Gastrocnemius medialis (tissue), 4 donors: ENCODE results near the gene CLCN6. TPM values are rescaled to one million over a fixed set of nuclear protein-coding genes. Genes with fewer than 3 reads are reported as not detected.
A peak's percentile ranks its signal among the peaks of the same experiment; 100 is the strongest.

Experiments
- ATAC-seq, 2 donors: fragments of 150-250 bp; one replicate each; pipeline ENCODE4 v1.9.1; 2016
- DNase-seq, 2 donors: peaks; one replicate each; pipeline ENCODE4 v3.0.0-alpha.2; 2019
- H3K27ac ChIP-seq, 4 donors: fragments of 200-600 bp; sonication (generic); 1 replicate in 1 of 4; 2 replicates in 3 of 4; pipeline ENCODE4 v1.5.1; 2016 to 2018; ENCODE audit warnings: mild to moderate bottlenecking in 2 of 4, moderate library complexity in 1 of 4
- H3K27me3 ChIP-seq, 3 donors: fragments of 200-600 bp; sonication (generic) in 2 of 3; 1 replicate in 1 of 3; 2 replicates in 2 of 3; pipeline versions ENCODE4 v1.5.1 to v1.6.0; 2016 to 2019; ENCODE audit warnings: mild to moderate bottlenecking in 1 of 3, moderate library complexity in 1 of 3
- H3K36me3 ChIP-seq, 2 donors: fragments of 200-600 bp; sonication (generic) in 1 of 2; one replicate each; pipeline ENCODE4 v1.5.1; 2017 to 2018
- H3K4me1 ChIP-seq, 2 donors: fragments of 200-600 bp; sonication (generic) in 1 of 2; one replicate each; pipeline ENCODE4 v1.5.1; 2016 to 2017; ENCODE audit warnings: mild to moderate bottlenecking in 2 of 2
- H3K4me3 ChIP-seq, 4 donors: fragments of 200-600 bp; sonication (generic) in 3 of 4; 1 replicate in 1 of 4; 2 replicates in 3 of 4; pipeline ENCODE4 v1.5.1; 2016 to 2019; ENCODE audit warnings: mild to moderate bottlenecking in 2 of 4
- H3K9me3 ChIP-seq, 3 donors: fragments of 200-600 bp; sonication (generic) in 2 of 3; 1 replicate in 1 of 3; 2 replicates in 2 of 3; pipeline ENCODE4 v1.5.1; 2016 to 2019
- CTCF ChIP-seq, 5 experiments: fragments of 450-650 bp in 3 of 5; fragments of 200-600 bp in 2 of 5; sonication (generic) in 2 of 5; IDR thresholded peaks in 4 of 5; conservative IDR thresholded peaks in 1 of 5; 1 replicate in 4 of 5; 2 replicates in 1 of 5; pipeline ENCODE4 v1.5.1; 2016 to 2019; ENCODE audit warnings: antibody characterized with exemption in 5 of 5, mild to moderate bottlenecking in 3 of 5, moderate library complexity in 3 of 5
- POLR2A ChIP-seq, 2 donors: fragments of 450-650 bp; IDR thresholded peaks; one replicate each; pipeline ENCODE4 v1.6.1; 2017; ENCODE audit warnings: antibody characterized with exemption in 2 of 2, mild to moderate bottlenecking in 2 of 2, moderate library complexity in 2 of 2
- in situ Hi-C, 4 donors: fragments of 200-750 bp; cut with MboI; loops; one replicate each; pipeline versions ENCODE4 v1.15.0 to v1.8.0; 2017; ENCODE audit warnings: low sequenced_read_pairs in 4 of 4
- intact Hi-C: fragments of 100-400 bp; cut with DNase I; formaldehyde crosslinking; loops from one replicate; pipeline ENCODE4 v1.15.1; 2023; ENCODE audit warnings: low total_unique reads
- total RNA-seq, 4 donors: library from RNA; depleted of rRNA; stranded (reverse); fragments of >200 nt; gene quantifications; one replicate each; pipeline versions ENCODE4 v1.1.0 to v1.2.3, GENCODE V29; 2016

The CLCN6 gene
- total RNA-seq, 4 donors from 2014 or later, result 7.1 to 11.9 (median 9.5) TPM

GRCh38 chr1:11831945-11832725 is 26.1 kb downstream of the CLCN6 start:
- DNase-seq, result no peak
- TF ChIP-seq CTCF (IDR thresholded peaks at IDR 0.05 in 4 of 5, conservative IDR thresholded peaks at IDR 0.05 in 1 of 5) (no peak), POLR2A (IDR thresholded peaks at IDR 0.05) (no peak)
- Histone ChIP-seq H3K36me3 (peaks cover 0 to 100% of the 10 kb centered on the region in 2 donors), H3K9me3 (no peaks in the 10 kb centered on the region), H3K4me3 (no peak overlapping the region), H3K27ac (peak overlapping the region in 1 of 4 donors; percentile 63), H3K27me3 (no peaks in the 10 kb centered on the region), H3K4me1 (no peaks in the 10 kb centered on the region)
- no peak for ATAC-seq
- in situ Hi-C loops (loop anchor here (10.0 to 25.0 kb wide), 3 partner anchors 130 to 380 kb away; no protein-coding TSS in a partner anchor), intact Hi-C loops (loop anchor here (1.0 kb wide), 1 partner anchor 43 kb away; no protein-coding TSS in a partner anchor)

GRCh38 chr1:11833497-11833896 is 27.5 kb downstream of the CLCN6 start:
- intact Hi-C loops, result no loop called here
- peak overlapping the region in 1 of 4 donors; percentile 63 for H3K27ac ChIP-seq
- no peak for ATAC-seq

GRCh38 chr1:11833900-11834299 is 27.9 kb downstream of the CLCN6 start:
- ATAC-seq, result no peak
- in situ Hi-C loops (loop anchor here (10.0 to 25.0 kb wide), 3 partner anchors 128 to 378 kb away; no protein-coding TSS in a partner anchor), intact Hi-C loops (no loop called here)
- no peaks in the 10 kb centered on the region for H3K9me3 ChIP-seq
- no peak for TF ChIP-seq POLR2A (IDR thresholded peaks at IDR 0.05)
- no peak for TF ChIP-seq CTCF (IDR thresholded peaks at IDR 0.05 in 4 of 5, conservative IDR thresholded peaks at IDR 0.05 in 1 of 5)
- no peak overlapping the region for H3K27ac ChIP-seq
- no peaks in the 10 kb centered on the region for H3K4me1 ChIP-seq
- no peak overlapping the region for H3K4me3 ChIP-seq
- no peak for DNase-seq
- H3K27me3 ChIP-seq, result no peaks in the 10 kb centered on the region
- H3K36me3 ChIP-seq, result peaks cover 0 to 98% of the 10 kb centered on the region in 2 donors

More at GRCh38 chr1:11833497-11833896, 27.5 kb downstream of the CLCN6 start:
- Histone ChIP-seq H3K27me3 (no peaks in the 10 kb centered on the region), H3K9me3 (no peaks in the 10 kb centered on the region), H3K36me3 (peaks cover 0 to 100% of the 10 kb centered on the region in 2 donors), H3K4me3 (no peak overlapping the region), H3K4me1 (no peaks in the 10 kb centered on the region)
- no peak for DNase-seq
- TF ChIP-seq CTCF (IDR thresholded peaks at IDR 0.05 in 4 of 5, conservative IDR thresholded peaks at IDR 0.05 in 1 of 5) (no peak), POLR2A (IDR thresholded peaks at IDR 0.05) (no peak)
- in situ Hi-C loops, result loop anchor here (10.0 to 25.0 kb wide), 3 partner anchors 129 to 379 kb away; no protein-coding TSS in a partner anchor

GRCh38 chr1:11835441-11836225 is 29.6 kb downstream of the CLCN6 start:
- TF ChIP-seq CTCF (IDR thresholded peaks at IDR 0.05 in 4 of 5, conservative IDR thresholded peaks at IDR 0.05 in 1 of 5) (no peak), POLR2A (IDR thresholded peaks at IDR 0.05) (no peak)
- Histone ChIP-seq H3K27me3 (no peaks in the 10 kb centered on the region), H3K36me3 (peaks cover 0 to 98% of the 10 kb centered on the region in 2 donors), H3K9me3 (no peaks in the 10 kb centered on the region), H3K4me3 (no peak overlapping the region), H3K27ac (no peak overlapping the region), H3K4me1 (no peaks in the 10 kb centered on the region)
- in situ Hi-C loops (loop anchor here (10.0 to 25.0 kb wide), 3 partner anchors 127 to 377 kb away; no protein-coding TSS in a partner anchor), intact Hi-C loops (no loop called here)
- no peak for ATAC-seq
- no peak for DNase-seq
